HG03460 (cell line): ENCODE results near the gene SEMA6C.
A peak's percentile ranks its signal among the peaks of the same experiment; 100 is the strongest.
"Not testable (repeated sequence)": the region's sequence is repeated elsewhere in the genome, so short reads cannot be mapped to it uniquely, and the experiment has no call there.

Experiments used
- ATAC-seq: cut with Tn5 transposase; IDR thresholded peaks from one replicate; pipeline ENCODE4 v1.9.1; 2021; ENCODE audit not compliant: unreplicated experiment

SEMA6C gene

GRCh38 chr1:151146412-151147131 lies at the start of gene SEMA6C:
Gene SEMA6C (minus strand): TSS chr1:151146631. CDS start chr1:151142621, 4,010 bp downstream.
- peak; percentile 99 for ATAC-seq

GRCh38 chr1:151194894-151195594 lies 48.6 kb upstream of the SEMA6C start:
- ATAC-seq, result not testable (repeated sequence)

- ATAC-seq, result no peak
Measured at GRCh38 chr1:151193856-151194255, 47.4 kb upstream of the SEMA6C start.

- ATAC-seq, result no peak
Measured at GRCh38 chr1:151193304-151193703, 46.9 kb upstream of the SEMA6C start.

- no peak for ATAC-seq
Measured at GRCh38 chr1:151192047-151192446, 45.6 kb upstream of the SEMA6C start.

- peak; percentile 83 for ATAC-seq
Measured at GRCh38 chr1:151189637-151190445, 43.4 kb upstream of the SEMA6C start, which contains the start of gene VPS72. Gene VPS72 (minus strand): TSS chr1:151190197. CDS start chr1:151190121, 76 bp downstream.

GRCh38 chr1:151188667-151189066 lies 42.2 kb upstream of the SEMA6C start:
- not testable (repeated sequence) for ATAC-seq

GRCh38 chr1:151187205-151187604 lies 40.8 kb upstream of the SEMA6C start:
- no peak for ATAC-seq

GRCh38 chr1:151184211-151184610 lies 37.8 kb upstream of the SEMA6C start:
- ATAC-seq, result no peak

GRCh38 chr1:151176514-151177045 lies 30.1 kb upstream of the SEMA6C start:
- ATAC-seq, result no peak

GRCh38 chr1:151175863-151176262 lies 29.4 kb upstream of the SEMA6C start, which contains the start of gene TMOD4:
Gene TMOD4 (minus strand): TSS chr1:151175981. CDS start chr1:151174875, 1,106 bp downstream.
- ATAC-seq, result no peak

- no peak for ATAC-seq
Measured at GRCh38 chr1:151175041-151175741, 28.8 kb upstream of the SEMA6C start.

GRCh38 chr1:151171190-151171589 lies 24.8 kb upstream of the SEMA6C start:
- no peak for ATAC-seq

GRCh38 chr1:151167116-151167515 lies 20.7 kb upstream of the SEMA6C start:
- ATAC-seq, result no peak

- no peak for ATAC-seq
Measured at GRCh38 chr1:151166505-151166956, 20.1 kb upstream of the SEMA6C start.

GRCh38 chr1:151165738-151166504 lies 19.5 kb upstream of the SEMA6C start, which contains the start of the genes LYSMD1 and SCNM1:
Gene LYSMD1 (minus strand): TSS chr1:151165902. CDS start chr1:151165258, 644 bp downstream.
Gene SCNM1 (plus strand): TSS chr1:151166144. CDS start chr1:151166153, 9 bp downstream.
- ATAC-seq, result peak; percentile 88

- ATAC-seq, result no peak
Measured at GRCh38 chr1:151165281-151165737, 18.9 kb upstream of the SEMA6C start.

GRCh38 chr1:151164732-151165280 lies 18.4 kb upstream of the SEMA6C start:
- ATAC-seq, result no peak

GRCh38 chr1:151159373-151159772 lies 12.9 kb upstream of the SEMA6C start:
- no peak for ATAC-seq
